K562 (cell line): ENCODE data around the gene MRAP2. TPM values are rescaled to one million over a fixed set of nuclear protein-coding genes. Genes with fewer than 3 reads are reported as not detected.

Experiments
- ATAC-seq: fragments of 200-7000 bp; cut with Tn5 transposase; 3 replicates; pipeline ENCODE4 v1.9.1; 2020; ENCODE audit warnings: moderate library complexity
- BruUV-seq: library from RNA; stranded (reverse); fragments of 400-500 nt; replicated peaks from 2 replicates; lab custom pipeline; 2021; lab: Mats Ljungman, UMichigan
- CTCF ChIA-PET: fragments of 300-600 bp; formaldehyde crosslinking; extraction: SDS; loops from one replicate; lab custom pipeline; 2021; ENCODE audit warnings: low intra/inter-chr PET ratio; lab: Yijun Ruan, JAX
- POLR2A ChIA-PET: fragments of 300-600, 350-650 bp; sonication (Branson Sonifier 250); formaldehyde crosslinking; extraction: SDS; loops from one replicate; lab custom pipeline; 2021; ENCODE audit warnings: antibody characterized with exemption, inconsistent platforms; lab: Yijun Ruan, JAX
- DNase-seq, 4 experiments: peaks; one replicate each; pipeline versions ENCODE4 v3.0.0 to v3.0.0-alpha.2; 2011 to 2018; ENCODE audit warnings: low spot score in 3 of 4, mixed read lengths in 3 of 4; ENCODE audit errors: extremely low read depth in 1 of 4
- FAIRE-seq: peaks from 2 replicates; lab custom pipeline; 2011; peaks lifted over from hg19 to GRCh38; lab: Jason Lieb, UNC
- H2AFZ ChIP-seq: 2 replicates; pipeline ENCODE4 v1.6.0; 2011; ENCODE audit warnings: low read depth, low read length, control low read depth, inconsistent platforms
- H3K27ac ChIP-seq: fragments of 200-600 bp; 3 replicates; pipeline ENCODE4 v1.8.0; 2011; ENCODE audit warnings: low read depth, mild to moderate bottlenecking, control low read depth, inconsistent platforms, low read length, moderate library complexity, mixed read lengths; ENCODE audit errors: extremely low read depth
- H3K27me3 ChIP-seq, 2 experiments: fragments of 300-600 bp in 1 of 2; 2 replicates in 1 of 2; 3 replicates in 1 of 2; pipeline versions ENCODE4 v1.6.0 to v1.8.0; 2011; ENCODE audit warnings: inconsistent platforms in 2 of 2, low read length in 2 of 2, mild to moderate bottlenecking in 1 of 2, mixed read lengths in 1 of 2, moderate library complexity in 1 of 2; ENCODE audit not compliant: control insufficient read depth in 2 of 2, insufficient read depth in 2 of 2
- H3K36me3 ChIP-seq: fragments of 300-600 bp; 3 replicates; pipeline ENCODE4 v1.8.0; 2011; ENCODE audit warnings: mild to moderate bottlenecking, low read length, inconsistent platforms; ENCODE audit not compliant: control insufficient read depth, insufficient read depth
- H3K4me1 ChIP-seq, 2 experiments: fragments of 200-600 bp in 1 of 2; replicated peaks in 1 of 2; 2 replicates in 1 of 2; 3 replicates in 1 of 2; pipeline versions ENCODE4 v1.5.1 to v1.8.0; 2011; ENCODE audit warnings: inconsistent platforms in 2 of 2, low read length in 2 of 2, mild to moderate bottlenecking in 1 of 2, mixed read lengths in 1 of 2, moderate library complexity in 1 of 2; ENCODE audit not compliant: control insufficient read depth in 2 of 2, insufficient read depth in 2 of 2
- H3K4me2 ChIP-seq: 2 replicates; pipeline ENCODE4 v1.6.1; 2011; ENCODE audit warnings: low read length, control low read depth, inconsistent platforms, mixed read lengths; ENCODE audit not compliant: insufficient read depth
- H3K4me3 ChIP-seq: fragments of 200-600 bp; sonication (generic), shearing (Covaris generic); 2 replicates; pipeline ENCODE4 v1.5.1; 2016; ENCODE audit warnings: control low read depth, inconsistent platforms
- H3K79me2 ChIP-seq: fragments of 200-600 bp; 3 replicates; pipeline ENCODE4 v1.8.0; 2011; ENCODE audit warnings: low read length, inconsistent platforms; ENCODE audit not compliant: control insufficient read depth, insufficient read depth
- H3K9ac ChIP-seq, 2 experiments: 2 replicates each; pipeline versions ENCODE4 v1.6.0 to v1.6.1; 2011; ENCODE audit warnings: low read depth in 2 of 2, low read length in 2 of 2, control low read depth in 1 of 2, inconsistent platforms in 1 of 2, mild to moderate bottlenecking in 1 of 2, mixed read lengths in 1 of 2; ENCODE audit not compliant: insufficient read depth in 1 of 2
- H3K9me1 ChIP-seq: one replicate; pipeline ENCODE4 v1.6.0; 2011; ENCODE audit warnings: inconsistent platforms, mild to moderate bottlenecking, low read length, moderate library complexity; ENCODE audit not compliant: control insufficient read depth, insufficient read depth
- H3K9me3 ChIP-seq: replicated peaks from 2 replicates; pipeline ENCODE4 v1.5.1; 2011; ENCODE audit warnings: low read depth, low read length, inconsistent platforms; ENCODE audit not compliant: control insufficient read depth, insufficient read depth
- H4K20me1 ChIP-seq: replicated peaks from 2 replicates; pipeline ENCODE4 v1.6.1; 2011; ENCODE audit warnings: low read length, inconsistent platforms, mixed read lengths; ENCODE audit not compliant: control insufficient read depth, insufficient read depth
- ATF6 ChIP-seq: sonication (generic); formaldehyde crosslinking; IDR thresholded peaks from 2 replicates; pipeline ENCODE4 v1.4.0; 2020; ENCODE audit warnings: mild to moderate bottlenecking, missing genetic modification reagents
- BRF2 ChIP-seq: IDR thresholded peaks from 3 replicates; pipeline ENCODE4 v1.6.1; 2011; ENCODE audit warnings: borderline replicate concordance, mild to moderate bottlenecking; ENCODE audit not compliant: insufficient read length, insufficient read depth
- CREBBP ChIP-seq: IDR thresholded peaks from one replicate; pipeline ENCODE4 v1.6.1; 2012; ENCODE audit warnings: low read depth, mild to moderate bottlenecking, control low read depth, inconsistent platforms, low read length
- DPF2 ChIP-seq: fragments of 450-650 bp; IDR thresholded peaks from 2 replicates; pipeline ENCODE4 v1.6.1; 2016
- FOXJ3 ChIP-seq: sonication (generic); formaldehyde crosslinking; IDR thresholded peaks from 2 replicates; pipeline ENCODE4 v1.4.0; 2020; ENCODE audit warnings: mild to moderate bottlenecking, missing genetic modification reagents
- HEY1 ChIP-seq: fragments of 250-450 bp; sonication (Bioruptor Pico); IDR thresholded peaks from 2 replicates; pipeline ENCODE4 v1.5.0; 2020; ENCODE audit warnings: mild to moderate bottlenecking, moderate library complexity, borderline replicate concordance
- JUNB ChIP-seq: fragments of 450-650 bp; formaldehyde crosslinking; conservative IDR thresholded peaks from 2 replicates; pipeline ENCODE4 v1.4.0; 2020; ENCODE audit warnings: mild to moderate bottlenecking
- MCM3 ChIP-seq: fragments of 450-650 bp; IDR thresholded peaks from 2 replicates; pipeline ENCODE4 v1.6.1; 2016
- MLX ChIP-seq, 2 experiments: fragments of 450-650 bp in 1 of 2; sonication (generic) in 1 of 2; formaldehyde crosslinking; conservative IDR thresholded peaks; 2 replicates each; pipeline versions ENCODE4 v1.4.0 to v1.8.1; 2020 to 2022; ENCODE audit warnings: mild to moderate bottlenecking in 1 of 2, missing genetic modification reagents in 1 of 2
- PHB2 ChIP-seq: fragments of 450-650 bp; IDR thresholded peaks from 2 replicates; pipeline ENCODE4 v1.6.1; 2017; ENCODE audit warnings: low read depth
- PHF21A ChIP-seq: fragments of 450-650 bp; IDR thresholded peaks from 2 replicates; pipeline ENCODE4 v1.6.1; 2017; ENCODE audit warnings: low read depth, borderline replicate concordance
- RFX7 ChIP-seq: fragments of 250-450 bp; sonication (Bioruptor Pico); IDR thresholded peaks from 2 replicates; pipeline ENCODE4 v1.5.1; 2021; ENCODE audit warnings: mild to moderate bottlenecking
- SMARCA4 ChIP-seq: fragments of 450-650 bp; IDR thresholded peaks from 2 replicates; pipeline ENCODE4 v1.6.1; 2016
- SMC3 ChIP-seq: conservative IDR thresholded peaks from 2 replicates; pipeline ENCODE4 v1.6.1; 2011; ENCODE audit warnings: low read depth, low read length, improper control_type of control experiment; ENCODE audit not compliant: insufficient read depth
- ZNF655 ChIP-seq: fragments of 250-450 bp; sonication (Bioruptor Pico); IDR thresholded peaks from 2 replicates; pipeline ENCODE4 v1.5.0; 2021
- ZNF740 ChIP-seq, 3 experiments: fragments of 200-800 bp in 1 of 3; sonication (Bioruptor generic) in 1 of 3; sonication (generic) in 1 of 3; formaldehyde crosslinking in 1 of 3; IDR thresholded peaks; 2 replicates each; pipeline versions ENCODE4 v1.6.1 to v1.8.0; 2016 to 2022; ENCODE audit warnings: mild to moderate bottlenecking in 2 of 3, missing compliant biosample characterization in 2 of 3, missing genetic modification characterization in 2 of 3, missing genetic modification reagents in 1 of 3
- ZNF764 ChIP-seq: fragments of 250-450 bp; sonication (Bioruptor Pico); IDR thresholded peaks from 2 replicates; pipeline ENCODE4 v1.4.0; 2020; ENCODE audit warnings: low read depth, mild to moderate bottlenecking, moderate library complexity
- WGBS: fragments of 100-300 bp; shearing (Covaris generic); methylation state at CpG from one replicate; pipeline ENCODE4 v1.1.6; 2016; ENCODE audit warnings: low coverage, mixed read lengths; ENCODE audit not compliant: insufficient coverage; ENCODE audit errors: missing lambda C conversion rate; 5-methylcytosine and 5-hydroxymethylcytosine counted together
- in situ Hi-C: fragments of 300-500 bp; cut with MboI; formaldehyde crosslinking; loops from 4 replicates; pipeline ENCODE4 v1.15.0; 2018; ENCODE audit warnings: inconsistent platforms, mixed read lengths
- intact Hi-C: fragments of 100-400 bp; cut with micrococcal nuclease; formaldehyde crosslinking; loops from 2 replicates; pipeline ENCODE4 v1.14.2; 2022
- polyA plus RNA-seq, 8 experiments: library from polyadenylated mRNA; depleted of rRNA in 4 of 8; stranded (reverse) in 5 of 8; unstranded in 3 of 8; fragments of >200 nt; fragmentation: Nextera tagmentation in 2 of 8; fragmentation: Illumina TruSeq in 1 of 8; extraction: Ambion mirVana in 2 of 8; extraction: Trizol in 1 of 8; gene quantifications; 2 replicates each; pipeline versions ENCODE4 v1.2.1 to v1.2.3, GENCODE V29; 2011 to 2014; ENCODE audit warnings: inconsistent platforms in 1 of 8, missing spikeins in 1 of 8
- total RNA-seq, 7 experiments: library from RNA; depleted of rRNA in 6 of 7; stranded (reverse); fragments of >200 nt in 6 of 7; fragmentation: Illumina TruSeq in 2 of 7; extraction: Trizol in 2 of 7; gene quantifications; 2 replicates each; pipeline versions ENCODE4 v1.2.1 to v1.2.3, GENCODE V29; 2011 to 2021; ENCODE audit warnings: low replicate concordance in 1 of 7

Gene MRAP2
- total and polyA plus RNA-seq, 9 of the 15 experiments (the other 6 are each of a cell fraction or from before 2014, with no cell fraction given): 5.9 to 38.9 (median 9.3) TPM

GRCh38 chr6:84017709-84018452 lies 15.7 kb upstream of the MRAP2 start:
- TF ChIP-seq SMC3 (no peak), MLX (CRISPR knock-in tag; conservative IDR thresholded peaks at IDR 0.05) (no peak), MCM3 (no peak), PHF21A (no peak), BRF2 (no peak), ZNF655 (CRISPR knock-in tag) (no peak), DPF2 (no peak), ZNF740 (CRISPR knock-in tag; IDR thresholded peaks at IDR 0.05) (no peak), ZNF740 (tag; IDR thresholded peaks at IDR 0.05) (no peak), ZNF764 (CRISPR knock-in tag) (no peak), SMARCA4 (no peak), JUNB (CRISPR knock-in tag) (no peak), ATF6 (CRISPR knock-in tag) (no peak), PHB2 (no peak), CREBBP (no peak), FOXJ3 (CRISPR knock-in tag) (no peak), RFX7 (CRISPR knock-in tag) (no peak), HEY1 (no peak)
- no peak for DNase-seq
- Histone ChIP-seq H3K4me3 (no peak overlapping the region), H3K36me3 (no peaks in the 10 kb centered on the region), H3K9me3 (no peaks in the 10 kb centered on the region), H3K9me1 (no peaks in the 10 kb centered on the region), H2AFZ (no peak overlapping the region), H3K27ac (no peak overlapping the region), H3K27me3 (no peaks in the 10 kb centered on the region), H3K4me1 (no peaks in the 10 kb centered on the region; a peak in 1 of 5 replicates), H3K4me2 (no peak overlapping the region), H3K79me2 (no peaks in the 10 kb centered on the region), H3K9ac (no peak overlapping the region), H4K20me1 (no peaks in the 10 kb centered on the region)
- POLR2A ChIA-PET: no interaction called here
- CTCF ChIA-PET: no interaction called here
- no TSS peak for BruUV-seq
- no peak for ATAC-seq
- intact Hi-C loops (no loop called here), in situ Hi-C loops (no loop called here)
- 50% methylated on average over 1 of the region's 1 CpG for WGBS
- FAIRE-seq: no peak
